GM23248 (cell line): Measurements from ENCODE around the gene ALDH3B1. TPM values are rescaled to one million over a fixed set of nuclear protein-coding genes. Genes with fewer than 3 reads are reported as not detected.

Experiments
- DNase-seq: peaks from one replicate; pipeline ENCODE4 v3.0.0-alpha.2; 2015
- H2AFZ ChIP-seq: fragments of 200-600 bp; sonication (generic); 2 replicates; pipeline ENCODE4 v1.6.1; 2016; ENCODE audit warnings: antibody characterized with exemption
- H3F3A ChIP-seq: fragments of 200-600 bp; sonication (generic); 2 replicates; pipeline ENCODE4 v1.6.1; 2016; ENCODE audit warnings: mild to moderate bottlenecking, antibody characterized with exemption, mixed run types; ENCODE audit not compliant: insufficient read depth
- H3K27ac ChIP-seq: fragments of 200-600 bp; sonication (generic); 2 replicates; pipeline ENCODE4 v1.5.1; 2016; ENCODE audit warnings: mild to moderate bottlenecking
- H3K27me3 ChIP-seq: fragments of 200-600 bp; sonication (generic); replicated peaks from 2 replicates; pipeline ENCODE4 v1.6.1; 2016; ENCODE audit warnings: mild to moderate bottlenecking; ENCODE audit not compliant: insufficient read depth
- H3K36me3 ChIP-seq: fragments of 200-600 bp; sonication (generic); 2 replicates; pipeline ENCODE4 v1.6.1; 2016; ENCODE audit warnings: low read depth, mild to moderate bottlenecking
- H3K4me1 ChIP-seq: fragments of 200-600 bp; sonication (generic); 2 replicates; pipeline ENCODE4 v1.6.1; 2016; ENCODE audit warnings: mild to moderate bottlenecking; ENCODE audit not compliant: insufficient read depth
- H3K4me2 ChIP-seq: fragments of 200-600 bp; sonication (generic); one replicate; pipeline ENCODE4 v1.6.1; 2016; ENCODE audit warnings: mild to moderate bottlenecking; ENCODE audit not compliant: unreplicated experiment
- H3K4me3 ChIP-seq: fragments of 200-600 bp; sonication (generic); 2 replicates; pipeline ENCODE4 v1.5.1; 2016; ENCODE audit warnings: mild to moderate bottlenecking
- H3K79me2 ChIP-seq: fragments of 200-600 bp; sonication (generic); 2 replicates; pipeline ENCODE4 v1.6.1; 2016; ENCODE audit warnings: mild to moderate bottlenecking; ENCODE audit not compliant: insufficient read depth
- H3K9ac ChIP-seq: fragments of 200-600 bp; sonication (generic); 2 replicates; pipeline ENCODE4 v1.6.1; 2016; ENCODE audit warnings: mild to moderate bottlenecking
- H3K9me2 ChIP-seq: fragments of 200-600 bp; sonication (generic); 2 replicates; pipeline ENCODE4 v1.6.1; 2016; ENCODE audit warnings: mixed run types, mild to moderate bottlenecking, moderate library complexity; ENCODE audit not compliant: insufficient read depth
- H3K9me3 ChIP-seq: fragments of 200-600 bp; sonication (generic); one replicate; pipeline ENCODE4 v1.6.1; 2017; ENCODE audit warnings: low read depth
- H4K20me1 ChIP-seq: fragments of 200-600 bp; sonication (generic); 2 replicates; pipeline ENCODE4 v1.6.0; 2016; ENCODE audit not compliant: insufficient read depth
- EZH2 ChIP-seq: fragments of 200-600 bp; sonication (generic); IDR thresholded peaks from 2 replicates; pipeline ENCODE4 v1.6.1; 2018; ENCODE audit warnings: antibody characterized with exemption, mild to moderate bottlenecking; ENCODE audit not compliant: insufficient read depth, poor library complexity, severe bottlenecking
- EZH2phosphoT487 ChIP-seq: fragments of 200-600 bp; sonication (generic); IDR thresholded peaks from 2 replicates; pipeline ENCODE4 v1.6.1; 2018; ENCODE audit warnings: antibody characterized with exemption, moderate library complexity, mild to moderate bottlenecking, low read depth; ENCODE audit not compliant: insufficient read depth
- WGBS, 2 experiments: methylation state at CpG; one replicate each; pipeline ENCODE4 v1.1.6; 2015 to 2017; ENCODE audit warnings: low lambda C conversion rate in 2 of 2, low coverage in 1 of 2; ENCODE audit errors: missing lambda C conversion rate in 2 of 2; 5-methylcytosine and 5-hydroxymethylcytosine counted together
- in situ Hi-C: fragments of 300-500 bp; cut with MboI; formaldehyde crosslinking; loops from 2 replicates; pipeline ENCODE4 v1.15.0; 2020
- polyA plus RNA-seq: library from polyadenylated mRNA; unstranded; fragments of >200 nt; fragmentation: Nextera tagmentation; extraction: Ambion mirVana; gene quantifications from 2 replicates; pipeline ENCODE4 v1.2.1, GENCODE V29; 2016
- total RNA-seq: library from RNA; depleted of rRNA; stranded (reverse); fragments of >200 nt; shearing (Covaris generic); gene quantifications from 2 replicates; pipeline ENCODE4 v1.2.3, GENCODE V29; 2014

The ALDH3B1 gene
- total and polyA plus RNA-seq, 2 experiments from 2014 or later, result 42.7 to 63.9 TPM

- Histone ChIP-seq H2AFZ (peak overlapping the region; percentile 63), H3K36me3 (no peaks in the 10 kb centered on the region), H3K79me2 (peaks cover 51% of the 10 kb centered on the region), H3K4me3 (peak overlapping the region; percentile 92), H3K9ac (peak overlapping the region; percentile 90), H3F3A (no peaks in the 10 kb centered on the region), H3K27ac (peak overlapping the region; percentile 56), H3K9me2 (no peaks in the 10 kb centered on the region), H3K4me1 (peaks cover 9% of the 10 kb centered on the region; the same call in 1 of the 2 replicates), H3K9me3 (no peaks in the 10 kb centered on the region), H3K27me3 (no peaks in the 10 kb centered on the region), H3K4me2 (peak overlapping the region; percentile 89), H4K20me1 (no peaks in the 10 kb centered on the region)
- in situ Hi-C loops, result no loop called here
- DNase-seq, result peak; percentile 81
- WGBS, 2 experiments, result 8 to 10% methylated on average over 22 of the region's 22 CpGs
- TF ChIP-seq EZH2 (no peak), EZH2phosphoT487 (no peak)
These were observed 30.2 kb downstream of the ALDH3B1 start for GRCh38 chr11:68040101-68040956.

GRCh38 chr11:68040957-68041591, 30.9 kb downstream of the ALDH3B1 start:
- no peaks in the 10 kb centered on the region for H3K36me3 ChIP-seq

GRCh38 chr11:68041617-68042218, 31.6 kb downstream of the ALDH3B1 start:
- in situ Hi-C loops, result no loop called here
- no peak overlapping the region for H3K27ac ChIP-seq
- H3K9ac ChIP-seq, result no peak overlapping the region
- no peaks in the 10 kb centered on the region for H4K20me1 ChIP-seq
- no peak overlapping the region for H3K4me2 ChIP-seq
- peaks cover 9% of the 10 kb centered on the region; the same call in 1 of the 2 replicates for H3K4me1 ChIP-seq
- H3K36me3 ChIP-seq, result no peaks in the 10 kb centered on the region
- H2AFZ ChIP-seq, result no peak overlapping the region
- no peaks in the 10 kb centered on the region for H3K9me2 ChIP-seq
- no peaks in the 10 kb centered on the region for H3F3A ChIP-seq
- peaks cover 51% of the 10 kb centered on the region for H3K79me2 ChIP-seq
- H3K4me3 ChIP-seq, result no peak overlapping the region
- WGBS, 2 experiments, result 85 to 86% methylated on average over 12 of the region's 12 CpGs
- TF ChIP-seq EZH2 (no peak), EZH2phosphoT487 (no peak)
- no peak for DNase-seq
- no peaks in the 10 kb centered on the region for H3K9me3 ChIP-seq
- no peaks in the 10 kb centered on the region for H3K27me3 ChIP-seq

More at GRCh38 chr11:68040957-68041591, 30.9 kb downstream of the ALDH3B1 start:
- Histone ChIP-seq H2AFZ (peak overlapping the region; percentile 63), H3K4me3 (peak overlapping the region; percentile 92), H3K79me2 (peaks cover 51% of the 10 kb centered on the region), H3F3A (no peaks in the 10 kb centered on the region), H3K9me2 (no peaks in the 10 kb centered on the region), H3K27ac (peak overlapping the region; percentile 56), H4K20me1 (no peaks in the 10 kb centered on the region), H3K4me2 (peak overlapping the region; percentile 89), H3K27me3 (no peaks in the 10 kb centered on the region), H3K9ac (peak overlapping the region; percentile 90), H3K4me1 (peaks cover 9% of the 10 kb centered on the region; the same call in 1 of the 2 replicates), H3K9me3 (no peaks in the 10 kb centered on the region)
- in situ Hi-C loops, result no loop called here
- WGBS, 2 experiments, result 71 to 72% methylated on average over 19 to 22 of the region's 23 CpGs
- TF ChIP-seq EZH2phosphoT487, result no peak
- TF ChIP-seq EZH2, result no peak
- no peak for DNase-seq
